ENCODE results near the gene SORBS2. TPM values are rescaled to one million over a fixed set of nuclear protein-coding genes. Genes with fewer than 3 reads are reported as not detected.

The SORBS2 gene
- 27.5 and 48.8 TPM in 2 replicates for total RNA-seq

GRCh38 chr4:185811509-185812364 lies at the start of gene SORBS2:
Gene SORBS2, minus strand, starts transcription at chr4:185812194. Its CDS starts 121,623 bp downstream, at chr4:185690571.

Data from endothelial cell of coronary artery (primary cell).